Measurements from ENCODE around the gene RWDD1.

The RWDD1 gene

GRCh38 chr6:116570856-116571682 is at the start of gene RWDD1:
Gene RWDD1, plus strand, starts transcription at chr6:116571504. Its CDS starts 79 bp downstream, at chr6:116571583.
- DNase-seq = peak; percentile 98

- no peak for DNase-seq
Observed at GRCh38 chr6:116522896-116523295, 48.4 kb upstream of the RWDD1 start.

GRCh38 chr6:116524236-116524635 is 47.1 kb upstream of the RWDD1 start:
- no peak for DNase-seq

- DNase-seq = no peak
Observed at GRCh38 chr6:116528133-116528532, 43.2 kb upstream of the RWDD1 start.

- no peak for DNase-seq
Observed at GRCh38 chr6:116528780-116529179, 42.5 kb upstream of the RWDD1 start.

GRCh38 chr6:116529466-116530290 is 41.6 kb upstream of the RWDD1 start:
- no peak for DNase-seq

- no peak for DNase-seq
Observed at GRCh38 chr6:116530436-116530835, 40.9 kb upstream of the RWDD1 start.

GRCh38 chr6:116531675-116532570 is 39.4 kb upstream of the RWDD1 start:
- no peak for DNase-seq

- DNase-seq = no peak
Observed at GRCh38 chr6:116533233-116533957, 37.9 kb upstream of the RWDD1 start.

GRCh38 chr6:116535109-116535508 is 36.2 kb upstream of the RWDD1 start:
- no peak for DNase-seq

GRCh38 chr6:116536216-116536621 is 35.1 kb upstream of the RWDD1 start:
- DNase-seq = no peak

GRCh38 chr6:116542426-116542825 is 28.9 kb upstream of the RWDD1 start:
- no peak for DNase-seq

GRCh38 chr6:116543149-116543548 is 28.2 kb upstream of the RWDD1 start:
- DNase-seq = no peak

GRCh38 chr6:116545651-116546050 is 25.7 kb upstream of the RWDD1 start, which contains the start of gene TRAPPC3L:
Gene TRAPPC3L, minus strand, starts transcription at chr6:116545684. Its CDS starts 170 bp downstream, at chr6:116545514.
- no peak for DNase-seq

GRCh38 chr6:116547358-116547757 is 23.9 kb upstream of the RWDD1 start:
- no peak for DNase-seq

- no peak for DNase-seq
Observed at GRCh38 chr6:116550796-116551195, 20.5 kb upstream of the RWDD1 start.

GRCh38 chr6:116553451-116553850 is 17.9 kb upstream of the RWDD1 start, which contains the start of gene CALHM4:
Gene CALHM4, plus strand, starts transcription at chr6:116553751. Its CDS starts 43 bp downstream, at chr6:116553794.
- no peak for DNase-seq

- no peak for DNase-seq
Observed at GRCh38 chr6:116556065-116556464, 15.2 kb upstream of the RWDD1 start.

- DNase-seq = no peak
Observed at GRCh38 chr6:116556814-116557415, 14.4 kb upstream of the RWDD1 start.

- DNase-seq = no peak
Observed at GRCh38 chr6:116557893-116558292, 13.4 kb upstream of the RWDD1 start.

GRCh38 chr6:116560130-116560529 is 11.2 kb upstream of the RWDD1 start:
- DNase-seq = no peak

All from activated effector memory CD4-positive, alpha-beta T cell treated with Interleukin-2 at 50 U/mL for 16 hours (primary cell).